ENCODE results near the gene MAPK1.
"Not testable (repeated sequence)": the region's sequence is repeated elsewhere in the genome, so short reads cannot be mapped to it uniquely, and the experiment has no call there.

MAPK1 gene

DNA sequence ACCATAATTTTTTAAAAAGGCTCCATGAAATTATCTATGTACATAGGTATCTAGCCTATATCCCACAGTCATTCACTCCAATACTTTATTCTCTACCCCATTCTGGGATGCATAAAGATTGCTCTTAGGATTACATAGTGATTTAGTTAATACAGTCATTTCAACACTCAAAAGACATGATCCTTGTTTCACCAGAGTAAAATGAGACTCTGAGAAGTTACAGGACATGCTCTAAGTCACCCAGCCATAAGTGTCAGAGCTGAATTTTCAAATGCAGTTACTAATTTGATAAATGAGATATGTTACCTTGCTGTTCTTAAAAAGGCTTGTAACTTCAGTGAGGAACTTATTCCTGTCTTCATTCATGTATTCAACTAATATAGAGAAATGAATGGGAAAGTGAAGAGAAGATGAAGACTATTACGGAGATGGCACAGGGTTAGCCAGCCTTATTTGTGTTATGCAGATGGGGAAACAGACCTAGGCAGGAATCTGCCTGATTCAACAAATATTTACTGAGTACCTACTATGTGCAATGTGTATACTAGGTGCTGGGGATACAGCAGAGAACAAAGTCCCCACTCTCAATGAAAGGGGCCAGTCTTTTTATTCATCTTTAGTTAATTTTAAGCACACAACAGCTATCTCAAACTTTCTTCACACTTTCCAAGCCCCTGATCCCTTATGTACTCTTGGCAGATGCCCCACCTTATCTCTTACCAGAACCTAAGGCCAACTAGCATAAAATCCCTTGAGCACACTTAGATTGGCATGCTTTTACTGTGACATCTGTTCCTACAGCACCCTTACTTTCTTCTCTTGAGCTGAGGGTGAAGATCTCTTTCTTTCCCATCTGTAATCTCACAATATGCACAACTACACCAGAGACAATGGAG is 21.6 kb downstream of the MAPK1 start:
- no peak for DNase-seq

DNA sequence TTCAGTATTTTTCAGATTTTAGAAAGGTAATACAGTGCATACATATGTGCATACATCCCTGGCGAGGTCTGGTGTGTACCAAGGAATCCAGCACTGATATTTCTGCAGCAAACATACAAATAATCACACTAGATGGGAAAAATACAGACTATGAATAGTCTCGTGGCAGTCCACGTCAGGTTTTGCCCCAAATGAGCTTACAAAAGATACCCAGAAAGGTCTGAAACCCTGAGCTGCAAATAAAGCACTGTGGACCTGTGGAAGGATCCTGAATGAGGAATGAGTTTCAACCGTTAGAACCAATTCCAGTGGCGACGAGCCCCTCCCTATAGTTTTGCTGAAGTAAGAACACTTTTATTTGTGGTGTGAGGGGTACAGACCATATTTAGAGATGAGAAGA is 24.5 kb downstream of the MAPK1 start:
- no peak for DNase-seq

DNA sequence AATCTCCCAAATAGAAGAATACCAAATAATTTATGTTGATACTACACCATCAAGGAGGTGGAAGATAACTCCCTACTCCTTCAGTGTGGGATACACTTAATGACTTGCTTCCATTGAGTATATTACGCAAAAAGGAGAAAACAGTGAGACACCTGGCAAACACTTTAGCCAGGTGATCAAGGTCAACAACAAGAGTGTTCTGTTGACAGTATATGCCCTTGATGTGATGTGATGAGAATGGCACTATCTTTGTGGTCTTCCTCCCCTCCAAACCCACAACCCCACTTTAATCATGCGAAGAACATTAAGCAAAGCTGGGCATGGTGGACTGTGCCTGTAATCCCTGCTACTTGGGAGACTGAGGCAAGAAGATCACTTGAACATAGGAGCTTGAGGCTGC is 26.0 kb downstream of the MAPK1 start:
- no peak for DNase-seq

DNA sequence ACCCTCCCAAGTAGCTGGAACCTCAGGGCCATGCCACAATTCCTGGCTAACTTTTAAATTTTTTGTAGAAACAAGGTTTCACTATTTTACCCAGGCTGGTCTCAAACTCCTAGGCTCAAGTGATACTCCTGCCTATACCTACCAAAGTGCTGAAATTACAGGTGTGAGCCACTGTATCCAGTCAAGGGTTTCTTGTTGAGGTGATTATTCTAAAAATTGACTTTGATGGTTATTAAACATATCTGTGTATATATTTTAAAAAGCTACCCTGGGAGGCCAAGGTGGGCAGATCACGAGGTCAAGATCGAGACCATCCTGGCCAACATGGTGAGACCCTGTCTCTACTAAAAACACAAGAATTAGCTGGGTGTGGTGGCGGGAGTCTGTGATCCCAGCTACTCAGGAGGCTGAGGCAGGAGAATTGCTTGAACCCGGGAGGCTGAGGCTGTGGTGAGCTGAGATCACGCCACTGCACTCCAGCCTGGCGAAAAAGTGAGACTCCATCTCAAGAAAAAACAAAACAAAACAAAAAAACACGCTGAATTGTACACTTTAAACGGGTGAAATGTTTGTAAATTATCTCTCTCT is 27.1 kb downstream of the MAPK1 start:
- no peak for DNase-seq

DNA sequence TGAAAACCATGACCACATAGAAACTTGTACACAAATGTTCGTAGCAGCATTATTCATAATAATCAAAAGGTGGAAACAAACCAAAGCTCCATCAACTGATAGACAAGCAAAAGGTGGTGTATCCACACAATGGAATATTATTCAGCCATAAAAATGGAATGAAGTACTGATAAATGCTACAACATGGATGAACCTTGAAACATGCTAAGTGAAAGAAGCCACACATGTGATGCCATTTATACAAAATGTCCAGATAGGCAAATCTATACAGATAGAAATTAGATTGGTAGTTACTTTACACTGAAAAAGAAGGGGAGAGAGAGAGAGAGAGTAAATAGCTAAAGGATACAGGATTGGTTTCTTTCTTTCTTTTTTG is 27.7 kb downstream of the MAPK1 start:
- DNase-seq, result no peak

DNA sequence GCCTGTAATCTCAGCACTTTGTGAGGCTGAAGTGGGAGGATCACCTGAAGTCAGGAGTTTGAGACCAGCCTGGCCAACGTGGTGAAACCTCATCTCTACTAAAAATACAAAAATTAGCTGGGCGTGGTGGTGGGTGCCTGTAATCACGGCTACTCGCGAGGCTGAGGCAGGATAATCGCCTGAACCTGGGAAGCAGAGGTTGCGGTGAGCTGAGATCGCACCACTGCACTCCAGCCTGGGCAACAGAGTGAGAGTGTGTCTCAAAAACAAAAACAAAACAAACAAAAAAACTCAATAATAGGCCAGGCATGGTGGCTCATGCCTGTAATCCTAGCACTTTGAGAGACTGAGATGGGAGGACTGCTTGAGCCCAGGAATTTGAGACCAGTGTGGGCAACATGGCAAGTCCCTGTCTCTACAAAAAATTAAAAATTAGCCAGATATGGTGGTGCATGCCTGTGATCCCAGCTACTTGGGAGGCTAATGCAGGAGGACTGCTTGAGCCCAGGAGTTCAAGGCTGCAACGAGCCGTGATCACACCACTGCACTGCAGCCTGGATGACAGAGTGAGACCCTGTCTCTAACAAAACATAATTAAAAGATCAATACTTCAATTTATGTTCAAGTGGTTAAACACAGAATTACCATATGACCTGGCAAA is 28.2 kb downstream of the MAPK1 start:
- DNase-seq, result not testable (repeated sequence)

DNA sequence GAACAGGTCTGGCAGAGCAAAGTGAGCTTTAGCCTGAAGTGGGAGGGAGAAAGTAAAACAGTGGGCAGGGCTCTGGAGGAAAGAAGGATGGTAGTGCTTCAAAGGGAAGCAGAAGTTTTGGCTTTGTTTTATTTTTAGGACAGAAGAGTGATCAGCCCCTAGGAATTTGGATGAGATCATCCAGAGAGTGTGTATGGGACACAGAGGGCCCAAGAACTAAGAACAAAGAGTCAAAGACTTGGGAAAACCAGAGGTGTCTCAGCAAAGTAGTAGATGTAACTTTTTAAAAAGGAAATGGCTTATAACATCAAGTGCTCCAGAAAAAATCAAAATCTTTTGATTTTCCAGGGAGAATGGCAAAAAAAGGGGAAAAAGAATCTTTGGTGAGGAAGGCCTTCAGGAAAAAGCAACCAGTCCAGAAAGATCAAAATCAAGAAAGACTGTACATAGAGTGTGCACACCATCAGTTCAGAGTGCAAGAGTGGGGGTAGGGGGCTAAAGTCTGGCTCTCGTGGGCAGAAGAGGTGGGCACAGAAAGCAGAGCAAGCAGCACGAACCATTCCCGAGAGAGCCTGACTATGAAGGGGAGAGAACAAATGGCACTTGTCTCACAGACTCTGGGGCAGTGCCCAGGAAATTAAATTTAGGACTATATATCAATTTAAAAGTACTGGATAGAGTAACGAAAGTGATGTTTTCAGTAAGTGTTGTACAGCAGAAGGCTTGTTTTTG is 30.0 kb downstream of the MAPK1 start:
- DNase-seq, result no peak

DNA sequence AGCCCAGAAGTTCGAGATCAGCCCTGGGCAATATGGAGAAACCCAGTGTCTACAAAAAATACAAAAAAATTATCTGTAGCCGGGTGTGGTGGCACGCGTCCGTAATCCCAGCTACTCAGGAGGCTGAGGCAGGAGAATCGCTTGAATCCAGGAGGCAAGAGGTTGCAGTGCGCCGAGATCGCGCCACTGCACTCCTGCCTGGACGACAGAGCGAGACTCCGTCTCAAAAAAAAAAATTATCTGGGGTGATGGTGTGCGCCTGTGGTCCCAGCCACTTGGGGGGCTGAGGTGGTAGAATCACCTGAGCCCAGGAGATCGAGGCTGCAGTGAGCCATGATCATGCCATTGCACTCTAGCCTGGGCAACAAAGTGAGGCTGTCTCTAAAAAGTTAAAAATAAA is 31.0 kb downstream of the MAPK1 start:
- DNase-seq, result not testable (repeated sequence)

DNA sequence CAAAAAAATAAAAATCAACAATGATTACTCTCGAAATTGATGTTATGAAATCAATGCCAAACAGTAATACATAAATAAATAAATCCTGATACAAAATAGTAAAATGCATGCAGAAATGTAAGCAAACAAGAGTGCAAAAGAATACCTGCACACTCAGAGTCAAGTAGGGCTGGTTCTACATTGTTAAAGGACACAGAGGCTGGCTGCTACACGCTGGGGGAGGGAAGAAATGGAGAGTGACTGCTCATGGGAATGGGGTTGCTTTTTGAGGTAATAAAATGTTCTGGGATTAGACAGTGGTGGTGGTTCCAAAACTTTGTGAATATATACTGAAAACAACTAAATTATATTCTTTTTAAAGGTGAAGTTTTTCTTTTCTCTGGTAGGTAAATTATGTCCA is 32.1 kb downstream of the MAPK1 start:
- no peak for DNase-seq

DNA sequence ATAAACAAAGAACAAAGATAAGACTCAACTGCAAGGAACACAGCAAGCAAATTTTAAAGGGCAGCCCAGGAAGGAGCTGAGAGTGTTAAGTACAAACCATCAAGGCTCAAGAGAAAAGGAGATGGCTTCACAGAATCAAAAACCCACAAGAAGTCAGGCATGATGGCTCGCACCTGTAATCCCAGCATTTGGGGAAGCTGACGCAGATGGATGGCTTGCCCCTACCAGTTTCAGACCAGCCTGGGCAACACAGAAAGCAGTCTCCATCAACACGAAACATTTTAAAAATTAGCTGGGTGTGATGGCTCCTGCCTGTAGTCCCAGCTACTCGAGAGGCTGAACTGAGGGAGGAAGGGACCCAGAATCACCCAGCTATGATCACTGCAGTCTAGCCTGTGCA is 32.6 kb downstream of the MAPK1 start:
- no peak for DNase-seq

DNA sequence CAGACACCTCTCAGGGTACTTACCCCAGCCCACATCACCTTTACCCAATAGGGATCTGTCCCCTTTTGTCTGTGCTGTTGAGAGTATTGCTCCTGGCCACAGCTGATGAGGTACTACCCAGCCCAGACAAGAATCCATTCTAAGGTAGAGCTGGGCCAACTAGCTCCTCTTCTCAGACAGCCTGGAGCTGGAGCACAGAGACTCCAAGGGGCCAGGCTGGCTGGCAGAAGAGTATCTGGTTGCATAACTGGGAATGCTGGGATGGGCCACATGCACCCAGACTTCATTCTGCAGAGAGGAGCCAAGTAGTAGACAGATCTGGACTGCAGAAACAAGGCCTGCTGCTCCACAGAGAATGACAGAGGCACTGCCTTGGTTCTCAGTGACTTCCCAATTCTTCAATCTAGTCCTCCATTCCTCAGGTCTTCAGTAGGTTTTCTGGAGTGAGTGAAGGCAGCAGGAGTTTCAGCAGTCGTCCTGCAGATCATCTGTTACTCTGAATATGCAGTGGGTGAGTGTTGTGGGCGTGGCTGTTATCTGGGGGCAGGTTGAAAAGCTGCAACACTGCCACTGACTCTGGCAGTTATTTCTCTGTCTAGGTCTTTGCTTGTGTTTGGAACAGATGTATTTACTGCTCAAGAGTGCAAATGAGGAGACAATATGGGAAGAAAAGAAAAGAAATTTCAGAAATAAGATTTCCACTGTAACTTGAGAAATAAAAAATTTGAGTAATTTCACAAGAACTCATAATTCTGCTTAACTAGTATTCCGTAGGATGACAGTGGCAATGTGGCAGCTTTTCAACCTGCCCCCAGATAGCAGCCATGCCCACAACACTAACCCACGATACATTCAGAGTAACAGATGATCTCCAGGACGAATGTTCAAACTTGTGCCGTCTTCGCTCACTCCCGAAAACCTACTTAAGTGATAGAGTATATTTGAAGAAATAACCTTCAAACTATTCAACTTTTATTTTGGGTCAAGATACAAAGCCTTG is 34.9 kb downstream of the MAPK1 start:
- DNase-seq, result no peak

DNA sequence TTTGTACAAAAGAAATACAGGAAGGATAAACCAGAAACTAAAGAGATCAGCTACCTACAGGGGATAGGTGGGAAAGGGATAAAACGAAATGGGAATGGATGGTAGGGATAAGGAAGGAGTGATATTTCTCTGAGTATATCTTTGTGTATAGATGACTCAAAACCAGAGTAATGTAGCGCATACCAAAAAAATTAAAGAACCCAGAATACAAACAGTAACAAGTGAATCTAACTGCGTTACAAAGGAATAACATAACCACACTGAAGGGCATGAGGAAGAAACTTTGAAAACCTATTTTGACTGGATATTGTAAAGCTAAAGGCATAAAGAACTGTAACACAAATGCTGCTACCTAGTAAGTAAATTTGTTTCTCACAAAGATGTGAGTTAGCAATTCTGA is 37.9 kb downstream of the MAPK1 start:
- no peak for DNase-seq

DNA sequence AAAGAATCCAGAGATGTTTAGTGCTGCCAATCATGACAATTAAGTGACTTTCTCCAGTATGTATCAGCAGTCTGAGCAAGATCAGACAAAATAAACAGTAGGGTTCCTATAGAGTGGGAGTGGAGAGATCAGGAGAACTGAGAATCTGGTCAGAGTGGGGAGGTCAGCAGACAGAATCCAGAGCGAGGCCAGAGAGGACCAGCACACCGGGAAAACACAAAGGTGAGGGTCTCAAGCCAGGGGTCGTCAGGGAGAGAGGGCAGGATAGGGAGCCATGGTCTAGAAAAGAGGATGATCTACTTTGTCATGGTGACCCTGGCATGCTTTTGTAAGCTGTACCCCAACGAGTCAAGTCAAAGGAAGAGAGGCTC is 39.2 kb downstream of the MAPK1 start:
- DNase-seq, result no peak

DNA sequence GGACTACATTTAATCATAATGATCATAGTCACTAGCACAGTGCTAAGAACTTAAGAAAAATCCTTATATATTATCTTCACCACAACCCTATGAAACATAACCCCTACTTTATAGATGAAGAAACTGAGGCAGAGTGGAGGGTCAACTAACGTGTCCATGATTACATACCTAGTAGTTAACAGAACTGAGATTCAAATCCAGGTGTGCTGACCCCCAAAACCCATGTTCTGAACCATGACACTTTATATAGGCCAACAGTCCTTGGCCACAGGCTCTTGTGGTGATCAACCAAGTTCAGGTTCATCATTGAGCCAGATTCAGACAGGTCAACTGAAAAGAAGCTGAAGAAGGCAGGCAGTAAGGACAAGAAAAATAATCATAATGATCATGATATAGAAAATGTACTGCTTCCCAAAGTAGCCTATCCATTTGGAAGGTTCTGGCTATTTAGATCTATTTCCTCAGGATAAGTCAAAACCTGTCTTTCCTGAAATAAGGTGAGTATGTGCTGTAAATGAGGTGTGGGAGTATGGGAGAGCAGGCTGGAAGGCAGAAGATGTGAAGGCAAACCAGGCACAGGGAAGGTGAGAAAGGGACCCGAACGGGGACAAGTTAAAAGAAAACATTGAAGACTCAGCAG is 39.7 kb downstream of the MAPK1 start:
- no peak for DNase-seq

DNA sequence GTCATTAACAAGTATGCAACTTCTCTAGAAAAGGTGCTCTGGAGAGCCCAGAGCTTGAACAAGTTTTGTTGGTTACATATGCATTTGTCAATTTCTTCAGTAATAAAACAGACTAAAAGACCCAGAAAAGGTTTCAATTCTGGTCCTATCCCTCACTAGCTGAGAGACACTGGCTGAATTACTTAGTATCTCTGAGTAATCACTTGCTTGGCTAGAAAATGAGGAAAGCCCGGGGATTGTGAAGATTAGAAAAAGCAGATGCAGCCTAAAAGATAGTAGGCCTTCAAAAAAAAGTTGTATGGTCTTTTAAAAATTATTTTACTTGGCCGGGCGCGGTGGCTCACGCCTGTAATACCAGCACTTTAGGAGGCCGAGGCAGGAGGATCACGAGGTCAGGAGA is 41.2 kb downstream of the MAPK1 start:
- no peak for DNase-seq

DNA sequence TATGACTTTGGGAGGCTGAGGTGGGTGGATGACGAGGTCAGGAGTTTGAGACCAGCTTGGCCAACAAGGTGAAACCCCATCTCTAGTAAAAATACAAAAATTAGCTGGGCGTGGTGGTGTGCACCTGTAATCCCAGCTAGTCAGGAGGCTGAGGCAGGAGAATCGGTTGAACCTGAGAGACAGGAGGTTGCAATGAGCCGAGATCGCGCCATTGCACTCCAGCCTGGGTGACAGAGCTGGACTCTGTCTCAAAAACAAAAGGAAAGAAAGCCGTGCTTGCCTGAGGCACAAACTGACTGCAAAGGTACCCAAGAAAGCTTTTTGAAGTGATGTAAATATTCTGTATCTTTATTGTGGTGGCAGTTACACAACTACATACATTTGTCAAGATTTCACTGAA is 42.5 kb downstream of the MAPK1 start:
- DNase-seq, result not testable (repeated sequence)

DNA sequence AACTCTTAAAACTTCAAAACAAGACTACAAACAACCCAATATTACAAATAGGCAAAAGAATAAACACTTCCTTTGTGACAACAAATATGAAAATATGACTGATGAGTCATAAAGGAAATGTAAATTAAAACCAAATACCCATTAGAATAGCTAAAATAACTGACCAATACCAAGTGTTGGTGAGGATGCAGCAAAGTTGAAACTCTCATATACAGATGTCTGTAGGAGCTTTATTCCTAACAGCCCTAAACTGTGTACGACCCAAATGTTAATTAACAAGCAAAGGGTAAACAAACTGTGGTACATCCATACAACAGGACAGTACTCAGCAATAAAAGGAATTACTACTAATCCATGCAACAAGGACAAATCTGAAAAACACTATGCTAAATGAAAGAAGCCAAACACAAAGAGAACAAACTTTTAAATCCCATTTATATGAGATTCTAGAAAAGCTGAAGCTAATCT is 43.0 kb downstream of the MAPK1 start:
- DNase-seq, result no peak

DNA sequence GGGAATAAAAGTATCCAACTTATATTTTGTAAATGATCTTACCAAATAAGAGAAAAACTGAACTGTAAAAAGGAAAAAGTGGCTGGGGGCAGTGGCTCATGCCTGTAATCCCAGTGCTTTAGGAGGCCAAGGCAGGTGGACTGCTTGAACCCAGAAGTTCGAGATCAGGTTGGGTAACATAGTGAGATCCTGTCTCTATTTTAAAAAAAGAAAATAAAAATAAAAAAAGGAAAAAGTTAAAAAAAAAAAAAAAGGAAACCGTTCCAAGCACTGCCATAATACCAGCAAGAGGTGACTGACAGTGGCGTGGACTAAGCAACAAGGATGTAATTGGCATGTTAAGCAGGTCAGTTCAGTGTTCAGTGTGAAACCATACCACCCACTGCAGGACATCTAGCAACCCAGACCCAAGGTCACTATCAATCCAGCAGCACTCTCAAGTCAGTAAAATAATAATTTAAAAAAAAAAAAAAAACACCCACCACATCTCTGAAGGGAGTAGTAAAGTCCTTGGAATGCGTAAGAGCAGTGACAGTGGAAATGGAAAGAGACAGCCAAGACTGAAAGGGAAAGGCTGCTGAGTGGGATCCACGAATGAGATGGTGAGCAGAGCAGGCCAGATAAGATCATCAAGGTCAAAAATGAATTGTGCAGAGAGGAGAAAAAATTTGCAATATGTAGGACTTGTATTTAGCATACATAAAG is 43.6 kb downstream of the MAPK1 start:
- DNase-seq, result no peak

DNA sequence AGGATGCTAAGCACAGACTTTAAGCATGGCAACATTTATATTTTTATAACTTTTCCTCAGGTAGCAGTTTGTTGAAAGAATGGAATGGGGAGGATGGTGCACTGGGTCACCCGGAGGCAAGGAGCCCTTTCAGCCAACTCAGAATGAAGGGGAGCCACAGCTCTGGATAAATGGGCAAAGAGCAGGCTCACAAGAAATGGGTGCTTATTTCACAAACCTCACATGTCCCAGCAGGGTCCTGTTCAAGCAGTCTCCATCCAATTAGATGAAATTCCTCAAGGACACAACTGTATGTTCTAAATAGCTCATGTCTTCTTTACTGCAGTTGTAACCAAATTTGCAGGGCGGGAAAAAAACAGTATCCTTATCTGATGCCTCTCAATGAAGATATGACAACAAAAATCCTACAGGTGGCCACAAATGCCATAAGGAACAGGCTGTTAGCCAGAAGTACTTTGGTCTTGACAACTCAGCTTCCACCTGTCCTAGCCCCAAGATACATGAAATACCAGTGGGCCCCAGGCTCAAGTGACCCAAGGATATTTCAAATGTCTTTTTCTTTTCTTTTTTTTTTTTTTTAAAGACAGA is 48.2 kb downstream of the MAPK1 start:
- DNase-seq, result no peak

DNA sequence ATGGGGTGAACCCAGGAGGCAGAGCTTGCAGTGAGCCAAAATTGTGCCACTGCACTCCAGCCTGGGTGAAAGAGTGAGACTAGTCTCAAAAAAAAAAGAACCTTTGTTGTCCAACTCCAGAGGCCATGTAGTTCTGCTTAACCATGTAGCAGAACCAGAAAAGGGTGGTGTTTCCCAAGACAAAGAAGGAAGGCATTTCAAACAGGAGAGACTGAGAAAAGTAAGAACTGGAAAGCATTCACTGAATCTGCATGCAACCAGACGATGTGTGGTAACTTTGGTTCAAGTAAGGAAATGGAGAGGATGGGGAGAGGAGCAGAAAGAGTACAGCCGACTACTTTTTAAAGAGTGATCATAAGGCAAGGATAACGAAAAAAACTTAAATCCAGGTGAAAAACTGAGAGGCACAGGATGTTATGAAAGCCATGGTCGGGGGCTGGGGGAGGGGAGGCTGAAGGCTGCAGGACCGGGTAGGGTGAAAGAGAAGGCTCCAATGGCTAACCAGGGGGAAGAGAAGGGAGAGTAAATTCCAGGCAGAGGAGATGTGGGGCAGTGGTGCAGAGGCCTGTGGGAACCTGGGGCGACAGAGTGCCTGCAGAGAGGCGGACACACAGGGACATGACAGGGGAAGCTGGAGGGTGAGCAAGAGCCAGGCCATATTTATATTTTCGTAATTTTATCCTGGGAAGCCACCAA is 48.8 kb downstream of the MAPK1 start:
- DNase-seq, result no peak

Data from NCI-H2029 treated with DMSO at 0.1 percent for 48 hours (cell line).